OCI-LY1 (cell line): ENCODE measurements around the gene ELFN1.

Source experiments
- H2AFZ ChIP-seq: fragments of 200-600 bp; sonication (generic), shearing (Covaris generic); 2 replicates; pipeline ENCODE4 v1.6.0; 2014; ENCODE audit warnings: antibody characterized with exemption, mild to moderate bottlenecking, low read length
- H3F3A ChIP-seq: fragments of 200-600 bp; sonication (generic), shearing (Covaris generic); 2 replicates; pipeline ENCODE4 v1.6.0; 2014; ENCODE audit warnings: mild to moderate bottlenecking, antibody characterized with exemption, low read length, moderate library complexity; ENCODE audit not compliant: insufficient read depth
- H3K27ac ChIP-seq: fragments of 200-600 bp; sonication (generic); 2 replicates; pipeline ENCODE4 v1.5.1; 2014; ENCODE audit warnings: low read length, mixed run types, mild to moderate bottlenecking, low read depth; ENCODE audit not compliant: poor library complexity, severe bottlenecking
- H3K27me3 ChIP-seq: fragments of 200-600 bp; sonication (generic); 2 replicates; pipeline ENCODE4 v1.6.0; 2014; ENCODE audit warnings: antibody characterized with exemption, mild to moderate bottlenecking, low read length, moderate library complexity; ENCODE audit not compliant: insufficient read depth
- H3K36me3 ChIP-seq: fragments of 200-600 bp; sonication (generic); 2 replicates; pipeline ENCODE4 v1.6.1; 2014; ENCODE audit warnings: mild to moderate bottlenecking, antibody characterized with exemption, low read length, moderate library complexity, mixed read lengths; ENCODE audit not compliant: insufficient read depth
- H3K4me1 ChIP-seq: fragments of 200-600 bp; sonication (generic); 2 replicates; pipeline ENCODE4 v1.5.1; 2014; ENCODE audit warnings: mild to moderate bottlenecking, low read length, moderate library complexity; ENCODE audit not compliant: insufficient read depth, severe bottlenecking
- H3K4me2 ChIP-seq: fragments of 200-600 bp; sonication (generic), shearing (Covaris generic); 2 replicates; pipeline ENCODE4 v1.6.1; 2014; ENCODE audit warnings: low read length
- H3K4me3 ChIP-seq: fragments of 200-600 bp; sonication (generic); 2 replicates; pipeline ENCODE4 v1.5.1; 2014; ENCODE audit warnings: low read length, low read depth, mild to moderate bottlenecking, mixed read lengths; ENCODE audit not compliant: poor library complexity, severe bottlenecking
- H3K79me2 ChIP-seq: fragments of 200-600 bp; shearing (Covaris generic); 2 replicates; pipeline ENCODE4 v1.6.1; 2016; ENCODE audit warnings: mixed run types, low read length, mixed read lengths; ENCODE audit not compliant: insufficient read depth
- H3K9ac ChIP-seq: fragments of 200-600 bp; sonication (generic), shearing (Covaris generic); 2 replicates; pipeline ENCODE4 v1.6.1; 2014; ENCODE audit warnings: mild to moderate bottlenecking, low read length, mixed read lengths
- H3K9me2 ChIP-seq: fragments of 200-600 bp; sonication (generic), shearing (Covaris generic); 2 replicates; pipeline ENCODE4 v1.6.1; 2014; ENCODE audit warnings: low read depth, mild to moderate bottlenecking, low read length, mixed read lengths
- H3K9me3 ChIP-seq: fragments of 200-600 bp; shearing (Covaris generic); 2 replicates; pipeline ENCODE4 v1.6.1; 2014; ENCODE audit warnings: low read length, mixed read lengths
- H4K20me1 ChIP-seq: fragments of 200-600 bp; sonication (generic), shearing (Covaris generic); 2 replicates; pipeline ENCODE4 v1.6.0; 2016; ENCODE audit warnings: mild to moderate bottlenecking, low read length; ENCODE audit not compliant: insufficient read depth
- EZH2 ChIP-seq: fragments of 200-600 bp; sonication (generic), shearing (Covaris generic); IDR thresholded peaks from 2 replicates; pipeline ENCODE4 v1.8.0; 2017; ENCODE audit warnings: borderline replicate concordance, mixed run types, mild to moderate bottlenecking, antibody characterized with exemption, low read length, moderate library complexity, mixed read lengths
- TF ChIP-seq, protein P1 (sequence below): fragments of 200-600 bp; sonication (generic), shearing (Covaris generic); IDR thresholded peaks from 2 replicates; pipeline ENCODE4 v1.5.1; 2017; ENCODE audit warnings: mild to moderate bottlenecking, antibody characterized with exemption, low read length, moderate library complexity, mixed read lengths

The ELFN1 gene

DNA sequence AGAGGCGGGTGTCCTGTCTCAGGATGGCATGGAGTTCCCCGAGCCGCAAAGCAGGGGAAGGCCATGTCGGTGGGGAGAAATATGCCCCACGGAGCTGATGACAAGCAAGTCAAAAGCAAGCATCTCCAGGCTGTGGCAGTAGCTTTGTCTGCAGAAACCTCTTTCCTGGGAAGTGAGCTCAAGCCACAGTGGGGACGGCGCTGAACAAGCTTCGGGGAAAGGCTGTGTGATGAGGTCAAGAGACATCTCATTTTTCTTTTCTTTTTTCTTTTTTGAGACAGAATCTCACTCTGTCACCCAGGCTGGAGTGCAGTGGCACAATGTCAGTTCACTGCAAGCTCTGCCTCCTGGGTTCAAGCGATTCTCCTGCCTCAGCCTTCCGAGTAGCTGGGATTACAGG is 62.6 kb downstream of the ELFN1 start:
- Histone ChIP-seq H3F3A (no peaks in the 10 kb centered on the region), H3K4me3 (no peak overlapping the region), H3K27ac (no peak overlapping the region), H3K79me2 (no peaks in the 10 kb centered on the region), H3K9me3 (no peaks in the 10 kb centered on the region), H3K4me1 (no peaks in the 10 kb centered on the region), H3K27me3 (peaks cover 19% of the 10 kb centered on the region; the same call in 1 of the 2 replicates), H3K9ac (no peak overlapping the region), H3K9me2 (no peaks in the 10 kb centered on the region), H3K4me2 (no peak overlapping the region), H4K20me1 (no peaks in the 10 kb centered on the region; the same call in 1 of the 2 replicates), H3K36me3 (no peaks in the 10 kb centered on the region), H2AFZ (no peak overlapping the region)
- TF ChIP-seq EZH2, result no peak
- TF ChIP-seq, protein P1, sequence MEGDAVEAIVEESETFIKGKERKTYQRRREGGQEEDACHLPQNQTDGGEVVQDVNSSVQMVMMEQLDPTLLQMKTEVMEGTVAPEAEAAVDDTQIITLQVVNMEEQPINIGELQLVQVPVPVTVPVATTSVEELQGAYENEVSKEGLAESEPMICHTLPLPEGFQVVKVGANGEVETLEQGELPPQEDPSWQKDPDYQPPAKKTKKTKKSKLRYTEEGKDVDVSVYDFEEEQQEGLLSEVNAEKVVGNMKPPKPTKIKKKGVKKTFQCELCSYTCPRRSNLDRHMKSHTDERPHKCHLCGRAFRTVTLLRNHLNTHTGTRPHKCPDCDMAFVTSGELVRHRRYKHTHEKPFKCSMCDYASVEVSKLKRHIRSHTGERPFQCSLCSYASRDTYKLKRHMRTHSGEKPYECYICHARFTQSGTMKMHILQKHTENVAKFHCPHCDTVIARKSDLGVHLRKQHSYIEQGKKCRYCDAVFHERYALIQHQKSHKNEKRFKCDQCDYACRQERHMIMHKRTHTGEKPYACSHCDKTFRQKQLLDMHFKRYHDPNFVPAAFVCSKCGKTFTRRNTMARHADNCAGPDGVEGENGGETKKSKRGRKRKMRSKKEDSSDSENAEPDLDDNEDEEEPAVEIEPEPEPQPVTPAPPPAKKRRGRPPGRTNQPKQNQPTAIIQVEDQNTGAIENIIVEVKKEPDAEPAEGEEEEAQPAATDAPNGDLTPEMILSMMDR, result no peak

DNA sequence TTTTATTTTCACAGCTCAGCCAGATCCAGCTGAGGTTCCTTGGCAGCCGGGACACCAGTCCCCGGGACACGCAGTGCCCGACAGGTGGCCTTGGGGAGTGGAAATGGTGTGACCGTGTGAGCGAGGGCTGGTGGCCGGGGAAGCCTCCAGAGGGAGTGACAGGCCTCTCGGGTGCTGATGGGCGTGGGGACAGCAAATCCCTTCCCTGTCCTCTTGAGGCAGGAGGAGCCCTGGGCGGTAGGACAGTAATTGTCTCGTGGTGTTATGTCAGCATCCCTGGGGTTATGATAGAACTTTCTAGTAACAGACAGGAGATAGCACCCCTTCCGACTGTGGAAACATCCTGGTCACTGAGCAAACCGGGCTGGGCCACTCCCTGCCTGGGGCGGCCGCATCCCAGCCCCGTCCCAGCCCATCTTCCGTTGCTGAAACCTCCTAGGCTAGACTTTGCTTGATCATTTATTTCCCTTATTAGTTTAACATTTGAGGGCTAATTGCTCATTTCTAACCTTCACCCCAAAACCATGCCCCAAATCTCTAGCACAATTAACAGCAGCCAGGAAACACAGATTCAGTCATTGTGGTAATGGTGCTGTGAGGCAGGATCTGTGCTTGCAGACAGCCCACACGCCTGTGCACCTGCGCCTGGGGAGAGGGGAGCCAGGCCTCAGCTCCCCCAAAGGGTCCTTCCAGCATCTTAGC is 63.3 kb downstream of the ELFN1 start:
- H3K9ac ChIP-seq, result no peak overlapping the region
- no peaks in the 10 kb centered on the region; the same call in 1 of the 2 replicates for H4K20me1 ChIP-seq
- no peak overlapping the region for H3K4me2 ChIP-seq
- no peaks in the 10 kb centered on the region for H3K9me2 ChIP-seq
- no peaks in the 10 kb centered on the region for H3K4me1 ChIP-seq
- no peak for TF ChIP-seq EZH2
- TF ChIP-seq, protein P1, result no peak
- no peaks in the 10 kb centered on the region for H3K36me3 ChIP-seq
- no peaks in the 10 kb centered on the region for H3K79me2 ChIP-seq
- H3K27ac ChIP-seq, result no peak overlapping the region
- no peaks in the 10 kb centered on the region for H3K9me3 ChIP-seq
- no peaks in the 10 kb centered on the region for H3F3A ChIP-seq
- no peak overlapping the region for H3K4me3 ChIP-seq
- H2AFZ ChIP-seq, result no peak overlapping the region
- H3K27me3 ChIP-seq, result peaks cover 22% of the 10 kb centered on the region; the same call in 1 of the 2 replicates

DNA sequence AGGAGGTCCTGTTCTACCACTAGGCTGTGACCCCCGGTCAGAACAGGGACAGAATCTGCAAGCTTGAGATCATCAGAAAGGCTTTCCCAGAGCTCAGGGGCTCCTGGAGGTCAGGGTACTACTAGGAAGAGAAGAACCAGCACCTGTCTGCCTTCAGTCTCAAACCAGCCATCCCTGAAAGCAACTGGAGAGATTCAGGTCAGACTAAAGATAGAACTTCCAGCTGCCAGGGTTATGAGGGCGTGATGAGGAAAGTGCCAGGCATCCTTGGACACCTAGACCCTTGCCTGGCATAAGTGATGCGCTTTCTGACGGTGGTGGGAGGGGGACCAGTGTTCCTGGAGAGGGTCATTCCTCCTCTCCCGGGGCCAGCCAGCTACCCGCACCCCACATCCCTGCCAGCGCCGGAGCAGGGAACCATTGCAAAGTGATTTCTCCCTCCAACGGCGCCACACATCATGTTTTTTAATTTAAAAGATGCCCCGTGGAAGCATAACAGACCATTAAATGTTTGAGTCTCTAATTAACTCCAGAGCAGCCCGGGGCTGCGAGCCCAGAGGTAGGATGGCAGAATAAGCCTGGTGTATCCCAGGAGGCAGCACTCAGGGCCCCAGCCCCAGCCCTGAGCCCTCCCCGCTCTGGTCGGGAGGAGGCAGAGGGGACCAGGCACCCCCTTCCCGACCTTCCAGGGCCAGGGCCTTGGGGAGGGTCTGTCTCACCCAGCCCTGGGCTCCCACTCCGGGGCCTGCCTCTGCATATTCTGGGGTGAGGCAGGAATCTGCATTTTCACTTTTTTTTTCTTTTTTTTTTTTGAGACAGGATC is 64.0 kb downstream of the ELFN1 start:
- H3K79me2 ChIP-seq, result no peaks in the 10 kb centered on the region
- TF ChIP-seq, protein P1, result no peak
- no peak for TF ChIP-seq EZH2
- H3K36me3 ChIP-seq, result no peaks in the 10 kb centered on the region
- H2AFZ ChIP-seq, result no peak overlapping the region
- H3K4me3 ChIP-seq, result no peak overlapping the region
- no peak overlapping the region for H3K27ac ChIP-seq
- H4K20me1 ChIP-seq, result no peaks in the 10 kb centered on the region; the same call in 1 of the 2 replicates
- H3K9me2 ChIP-seq, result no peaks in the 10 kb centered on the region
- H3F3A ChIP-seq, result no peaks in the 10 kb centered on the region
- no peak overlapping the region for H3K4me2 ChIP-seq
- peaks cover 22% of the 10 kb centered on the region; the same call in 1 of the 2 replicates for H3K27me3 ChIP-seq
- H3K9me3 ChIP-seq, result no peaks in the 10 kb centered on the region
- no peaks in the 10 kb centered on the region for H3K4me1 ChIP-seq
- no peak overlapping the region for H3K9ac ChIP-seq
